HepG2 (cell line): Measurements from ENCODE around the gene GPC3. TPM values are rescaled to one million over a fixed set of nuclear protein-coding genes. Genes with fewer than 3 reads are reported as not detected.

Source experiments
- ATAC-seq: fragments of 200-7000 bp; cut with Tn5 transposase; 3 replicates; pipeline ENCODE4 v1.9.1; 2020; ENCODE audit warnings: mild to moderate bottlenecking, moderate library complexity
- BruUV-seq: library from RNA; stranded (reverse); fragments of 400-500 nt; replicated peaks from 2 replicates; lab custom pipeline; 2021; lab: Mats Ljungman, UMichigan
- CTCF ChIA-PET: fragments of 300-600 bp; formaldehyde crosslinking; extraction: SDS; loops from one replicate; lab custom pipeline; 2021; ENCODE audit warnings: low total read pairs, inconsistent platforms, low intra/inter-chr PET ratio; lab: Yijun Ruan, JAX
- POLR2A ChIA-PET: fragments of 350-600 bp; sonication (Branson Sonifier 250); formaldehyde crosslinking; loops from one replicate; lab custom pipeline; 2020; ENCODE audit warnings: antibody characterized with exemption, inconsistent platforms; lab: Yijun Ruan, JAX
- DNase-seq: peaks from one replicate; pipeline ENCODE4 v3.0.0-alpha.2; 2015; ENCODE audit warnings: low spot score
- FAIRE-seq: peaks from 3 replicates; lab custom pipeline; 2011; peaks lifted over from hg19 to GRCh38; lab: Jason Lieb, UNC
- H2AFZ ChIP-seq: one replicate; pipeline ENCODE4 v1.6.1; 2011; ENCODE audit warnings: low read length, inconsistent platforms
- H3K27ac ChIP-seq: fragments of 300-600 bp; 3 replicates; pipeline ENCODE4 v1.8.0; 2011; ENCODE audit warnings: mixed run types, mild to moderate bottlenecking, mixed read lengths, low read length, inconsistent platforms; ENCODE audit not compliant: insufficient read depth; ENCODE audit errors: extremely low read length
- H3K27me3 ChIP-seq, 2 experiments: fragments of 200-600 bp in 1 of 2; 2 replicates in 1 of 2; 3 replicates in 1 of 2; pipeline versions ENCODE4 v1.6.0 to v1.8.0; 2011; ENCODE audit warnings: low read length in 2 of 2, mild to moderate bottlenecking in 2 of 2, moderate library complexity in 2 of 2, inconsistent platforms in 1 of 2; ENCODE audit not compliant: insufficient read depth in 2 of 2, control insufficient read depth in 1 of 2
- H3K36me3 ChIP-seq, 2 experiments: fragments of 200-600 bp in 1 of 2; replicated peaks in 1 of 2; 2 replicates in 1 of 2; 3 replicates in 1 of 2; pipeline versions ENCODE4 v1.5.1 to v1.8.0; 2011; ENCODE audit warnings: low read length in 2 of 2, inconsistent platforms in 1 of 2; ENCODE audit not compliant: insufficient read depth in 2 of 2, control insufficient read depth in 1 of 2
- H3K4me1 ChIP-seq: 2 replicates; pipeline ENCODE4 v1.5.1; 2012; ENCODE audit warnings: low read length, inconsistent platforms; ENCODE audit not compliant: insufficient read depth
- H3K4me2 ChIP-seq: 2 replicates; pipeline ENCODE4 v1.6.0; 2011; ENCODE audit warnings: low read depth, low read length, inconsistent platforms
- H3K4me3 ChIP-seq, 3 experiments: fragments of 200-600 bp in 1 of 3; sonication (generic), shearing (Covaris generic) in 1 of 3; replicated peaks in 1 of 3; 2 replicates each; pipeline ENCODE4 v1.5.1; 2011 to 2016; ENCODE audit warnings: low read length in 3 of 3, inconsistent platforms in 2 of 3, low read depth in 2 of 3, mild to moderate bottlenecking in 2 of 3, control low read depth in 1 of 3, mixed read lengths in 1 of 3; ENCODE audit not compliant: insufficient read depth in 1 of 3
- H3K79me2 ChIP-seq: one replicate; pipeline ENCODE4 v1.6.1; 2011; ENCODE audit warnings: low read length, inconsistent platforms; ENCODE audit not compliant: insufficient read depth
- H3K9ac ChIP-seq: 2 replicates; pipeline ENCODE4 v1.6.0; 2011; ENCODE audit warnings: mild to moderate bottlenecking, low read depth, low read length, inconsistent platforms; ENCODE audit not compliant: insufficient read depth
- H3K9me3 ChIP-seq: 2 replicates; pipeline ENCODE4 v1.5.1; 2012; ENCODE audit warnings: mild to moderate bottlenecking, low read length
- H4K20me1 ChIP-seq: 2 replicates; pipeline ENCODE4 v1.6.0; 2011; ENCODE audit warnings: inconsistent platforms, mild to moderate bottlenecking, low read length, moderate library complexity; ENCODE audit not compliant: insufficient read depth
- ADNP ChIP-seq: sonication (generic); formaldehyde crosslinking; IDR thresholded peaks from 2 replicates; pipeline ENCODE4 v1.4.0; 2020; ENCODE audit warnings: missing genetic modification reagents
- CBX5 ChIP-seq: sonication (generic); formaldehyde crosslinking; IDR thresholded peaks from 2 replicates; pipeline ENCODE4 v1.4.0; 2020; ENCODE audit warnings: missing genetic modification reagents, borderline replicate concordance
- DR1 ChIP-seq: sonication (generic); formaldehyde crosslinking; IDR thresholded peaks from 2 replicates; pipeline ENCODE4 v1.8.0; 2021; ENCODE audit warnings: mild to moderate bottlenecking, missing genetic modification reagents, inconsistent platforms
- ELF3 ChIP-seq: IDR thresholded peaks from 2 replicates; pipeline ENCODE4 v1.6.1; 2016; ENCODE audit warnings: missing genetic modification reagents, missing compliant biosample characterization
- FOSL2 ChIP-seq: sonication (generic); formaldehyde crosslinking; IDR thresholded peaks from 2 replicates; pipeline ENCODE4 v1.4.0; 2020; ENCODE audit warnings: missing genetic modification reagents
- GRHL1 ChIP-seq: sonication (generic); formaldehyde crosslinking; conservative IDR thresholded peaks from 2 replicates; pipeline ENCODE4 v1.8.0; 2022; ENCODE audit warnings: missing genetic modification reagents
- HDAC6 ChIP-seq: fragments of 200-600 bp; sonication (generic); IDR thresholded peaks from 2 replicates; pipeline ENCODE4 v1.7.0; 2017; ENCODE audit warnings: mild to moderate bottlenecking, antibody characterized with exemption, low read length, low read depth
- ZNF382 ChIP-seq: sonication (generic); formaldehyde crosslinking; IDR thresholded peaks from 2 replicates; pipeline ENCODE4 v1.5.0; 2020; ENCODE audit warnings: missing genetic modification reagents, mild to moderate bottlenecking, borderline replicate concordance
- ZNF407 ChIP-seq: sonication (generic); formaldehyde crosslinking; IDR thresholded peaks from one replicate; pipeline ENCODE4 v1.5.1; 2020; ENCODE audit warnings: mild to moderate bottlenecking, missing genetic modification reagents; ENCODE audit errors: not compliant biosample characterization
- ZNF616 ChIP-seq: sonication (generic); formaldehyde crosslinking; IDR thresholded peaks from 2 replicates; pipeline ENCODE4 v1.5.0; 2020; ENCODE audit warnings: low read depth, mild to moderate bottlenecking, missing genetic modification reagents
- ZNF841 ChIP-seq: sonication (generic); formaldehyde crosslinking; IDR thresholded peaks from 2 replicates; pipeline ENCODE4 v1.8.1; 2023; ENCODE audit warnings: missing genetic modification reagents, borderline replicate concordance
- WGBS: methylation state at CpG from one replicate; pipeline ENCODE4 v1.1.6; 2017; ENCODE audit warnings: low lambda C conversion rate; 5-methylcytosine and 5-hydroxymethylcytosine counted together
- in situ Hi-C: cut with HindIII; loops from 2 replicates; pipeline ENCODE4 v1.10.0; 2017; ENCODE audit warnings: low pct_unique_long_range_greater_than_20kb; ENCODE audit not compliant: extremely low pct_ligation_motif_present
- intact Hi-C: fragments of 100-400 bp; cut with micrococcal nuclease; formaldehyde crosslinking; loops from one replicate; pipeline ENCODE4 v1.10.0; 2022; ENCODE audit not compliant: unreplicated experiment
- polyA plus RNA-seq, 8 experiments: library from polyadenylated mRNA; depleted of rRNA in 3 of 8; stranded (reverse) in 7 of 8; unstranded in 1 of 8; fragments of >200 nt; fragmentation: Illumina TruSeq in 4 of 8; extraction: Trizol in 4 of 8; gene quantifications; 2 replicates each; pipeline versions ENCODE4 v1.2.1 to v1.2.3, GENCODE V29; 2011 to 2016; ENCODE audit warnings: low read depth in 4 of 8, missing spikeins in 1 of 8, mixed read lengths in 1 of 8; ENCODE audit not compliant: insufficient read depth in 1 of 8
- total RNA-seq, 5 experiments: library from RNA; depleted of rRNA; stranded (reverse); fragments of >200 nt; fragmentation: Illumina TruSeq; extraction: Trizol; gene quantifications; 2 replicates each; pipeline ENCODE4 v1.2.3, GENCODE V29; 2016; ENCODE audit warnings: low read depth in 1 of 5

The GPC3 gene
- total and polyA plus RNA-seq, 2 of the 13 experiments (the other 11 are each of a cell fraction or from before 2014, with no cell fraction given) = 1,799 to 3,263 TPM

GRCh38 chrX:133985967-133986683, 731 bp upstream of the GPC3 start (continued):
- TF ChIP-seq ZNF407 (CRISPR knock-in tag) = no peak

GRCh38 chrX:133984857-133985163, 584 bp downstream of the GPC3 start:
- POLR2A ChIA-PET = interaction anchor here (0.9 to 11.4 kb wide), 11 partner anchors 8 to 41 kb away, joined by 4 to 216 read pairs (median 8); no protein-coding TSS in a partner anchor
- FAIRE-seq = no peak
- peak overlapping the region; percentile 85 for H3K27ac ChIP-seq
- TF ChIP-seq ZNF616 (CRISPR knock-in tag) (no peak), FOSL2 (CRISPR knock-in tag) (no peak), CBX5 (CRISPR knock-in tag) (no peak), HDAC6 (no peak), ZNF841 (no peak), ZNF382 (CRISPR knock-in tag) (no peak), DR1 (no peak), GRHL1 (CRISPR knock-in tag) (no peak), ELF3 (CRISPR knock-in tag) (no peak), ADNP (CRISPR knock-in tag) (no peak)

More at GRCh38 chrX:133984857-133985163, 584 bp downstream of the GPC3 start:
- DNase-seq = no peak
- peak overlapping the region; percentile 80 for H3K4me2 ChIP-seq
- H2AFZ ChIP-seq = no peak overlapping the region
- H3K4me3 ChIP-seq = peak overlapping the region; percentile 80 to 88 (median 86)
- H3K9ac ChIP-seq = peak overlapping the region; percentile 79
- WGBS = no CpG with 5 or more reads among the region's 16 CpGs
- intact Hi-C loops = no loop called here
- CTCF ChIA-PET = interaction anchor here (1.2 kb wide), 1 partner anchor 36 kb away, joined by 3 read pairs; no protein-coding TSS in a partner anchor
- no peaks in the 10 kb centered on the region for H3K9me3 ChIP-seq
- H3K79me2 ChIP-seq = peaks cover 78% of the 10 kb centered on the region
- in situ Hi-C loops = loop anchor here (5.0 kb wide), 1 partner anchor 37 kb away; no protein-coding TSS in a partner anchor
- peaks cover 8% of the 10 kb centered on the region for H4K20me1 ChIP-seq
- H3K27me3 ChIP-seq = no peaks in the 10 kb centered on the region; a peak in 1 of 5 replicates
- 0 out of 3 replicates have a peak, but pooled peaks have one; percentile 6 for ATAC-seq
- peaks cover 23% of the 10 kb centered on the region for H3K4me1 ChIP-seq
- peaks cover 1 to 23% of the 10 kb centered on the region in 2 experiments for H3K36me3 ChIP-seq
- no TSS peak for BruUV-seq
